GM12878 (cell line): ENCODE results near the gene TIMM17A. TPM values are rescaled to one million over a fixed set of nuclear protein-coding genes. Genes with fewer than 3 reads are reported as not detected.

Source experiments
- ATF3 ChIP-seq: IDR thresholded peaks from 2 replicates; pipeline ENCODE4 v1.6.1; 2011; ENCODE audit warnings: low read depth, mild to moderate bottlenecking, low read length, moderate library complexity, borderline replicate concordance; ENCODE audit errors: extremely low read depth
- BCL11A ChIP-seq: IDR thresholded peaks from 2 replicates; pipeline ENCODE4 v1.6.1; 2011; ENCODE audit warnings: low read depth, low read length
- BMI1 ChIP-seq: fragments of 450-650 bp; IDR thresholded peaks from 2 replicates; pipeline ENCODE4 v1.6.1; 2016; ENCODE audit warnings: mild to moderate bottlenecking, moderate library complexity, borderline replicate concordance
- CREM ChIP-seq: IDR thresholded peaks from 2 replicates; pipeline ENCODE4 v1.6.1; 2014; ENCODE audit warnings: antibody characterized with exemption, low read depth
- E2F8 ChIP-seq: fragments of 450-650 bp; IDR thresholded peaks from 2 replicates; pipeline ENCODE4 v1.6.1; 2018; ENCODE audit warnings: mild to moderate bottlenecking, low read depth, moderate library complexity; ENCODE audit not compliant: partially characterized antibody
- ETV6 ChIP-seq, 2 experiments: fragments of 450-650 bp in 1 of 2; IDR thresholded peaks in 1 of 2; conservative IDR thresholded peaks in 1 of 2; 2 replicates each; pipeline ENCODE4 v1.6.1; 2014; ENCODE audit warnings: antibody characterized with exemption in 1 of 2, borderline replicate concordance in 1 of 2, low read depth in 1 of 2, mild to moderate bottlenecking in 1 of 2, moderate library complexity in 1 of 2
- HCFC1 ChIP-seq: fragments of 150-350 bp; IDR thresholded peaks from 2 replicates; pipeline ENCODE4 v1.6.1; 2014; ENCODE audit warnings: low read length
- HDAC2 ChIP-seq: fragments of 200-600 bp; sonication (generic); IDR thresholded peaks from 2 replicates; pipeline ENCODE4 v1.6.1; 2017
- HSF1 ChIP-seq: fragments of 150-350 bp; IDR thresholded peaks from 2 replicates; pipeline ENCODE4 v1.6.1; 2014; ENCODE audit warnings: mild to moderate bottlenecking, low read depth, low read length
- KAT2A ChIP-seq: conservative IDR thresholded peaks from 2 replicates; pipeline ENCODE4 v1.6.1; 2011; ENCODE audit warnings: low read depth, low read length; ENCODE audit not compliant: control insufficient read depth
- NFYA ChIP-seq: IDR thresholded peaks from 2 replicates; pipeline ENCODE4 v1.6.1; 2011; ENCODE audit warnings: low read depth, mild to moderate bottlenecking, low read length, improper control_type of control experiment, borderline replicate concordance
- NR2F1 ChIP-seq: fragments of 450-650 bp; conservative IDR thresholded peaks from 2 replicates; pipeline ENCODE4 v1.6.1; 2017; ENCODE audit warnings: mild to moderate bottlenecking
- RCOR1 ChIP-seq: conservative IDR thresholded peaks from 2 replicates; pipeline ENCODE4 v1.6.1; 2012; ENCODE audit warnings: low read depth, low read length, improper control_type of control experiment
- SMAD1 ChIP-seq: fragments of 450-650 bp; IDR thresholded peaks from 2 replicates; pipeline ENCODE4 v1.6.1; 2018; ENCODE audit warnings: mild to moderate bottlenecking, low read depth; ENCODE audit not compliant: partially characterized antibody
- SP1 ChIP-seq: IDR thresholded peaks from one replicate; pipeline ENCODE4 v1.6.1; 2011; ENCODE audit warnings: low read depth, low read length
- STAT1 ChIP-seq: fragments of 450-650 bp; conservative IDR thresholded peaks from 2 replicates; pipeline ENCODE4 v1.6.1; 2014; ENCODE audit warnings: antibody characterized with exemption, mild to moderate bottlenecking
- TCF12 ChIP-seq: IDR thresholded peaks from 2 replicates; pipeline ENCODE4 v1.6.1; 2011; ENCODE audit warnings: low read depth, mild to moderate bottlenecking, low read length
- TCF3 ChIP-seq: IDR thresholded peaks from 2 replicates; pipeline ENCODE4 v1.6.1; 2012; ENCODE audit warnings: low read depth, mild to moderate bottlenecking, low read length, borderline replicate concordance; ENCODE audit not compliant: insufficient read depth
- ZNF24 ChIP-seq: fragments of 450-650 bp; IDR thresholded peaks from 2 replicates; pipeline ENCODE4 v1.6.1; 2017; ENCODE audit warnings: antibody characterized with exemption, mild to moderate bottlenecking
- ZNF274 ChIP-seq: IDR thresholded peaks from one replicate; pipeline ENCODE4 v1.8.0; 2011; ENCODE audit not compliant: insufficient read length, insufficient read depth
- ZNF384 ChIP-seq: IDR thresholded peaks from 2 replicates; pipeline ENCODE4 v1.6.1; 2012; ENCODE audit warnings: low read depth, mild to moderate bottlenecking, low read length, improper control_type of control experiment, borderline replicate concordance
- ZNF592 ChIP-seq: fragments of 450-650 bp; IDR thresholded peaks from 2 replicates; pipeline ENCODE4 v1.6.1; 2017; ENCODE audit warnings: mild to moderate bottlenecking, moderate library complexity
- polyA plus RNA-seq, 11 experiments: library from polyadenylated mRNA; depleted of rRNA in 4 of 11; unstranded in 6 of 11; stranded (reverse) in 5 of 11; fragments of >200 nt; fragmentation: Nextera tagmentation in 4 of 11; fragmentation: Illumina TruSeq in 1 of 11; extraction: Ambion mirVana in 4 of 11; extraction: Trizol in 1 of 11; gene quantifications; 1 replicate in 1 of 11; 2 replicates in 10 of 11; pipeline versions ENCODE4 v1.2.1 to v1.2.3, GENCODE V29; 2011 to 2016; ENCODE audit warnings: inconsistent platforms in 2 of 11, missing spikeins in 2 of 11, low read depth in 1 of 11
- total RNA-seq, 4 experiments: library from RNA; depleted of rRNA in 3 of 4; stranded (reverse); fragments of >200 nt in 3 of 4; fragmentation: Illumina TruSeq in 1 of 4; extraction: Trizol in 1 of 4; gene quantifications; 2 replicates each; pipeline versions ENCODE4 v1.2.1 to v1.2.3, GENCODE V29; 2013 to 2021

TIMM17A gene
- total and polyA plus RNA-seq, 10 of the 15 experiments (the other 5 are each of a cell fraction or from before 2014, with no cell fraction given), result 68.6 to 357 (median 92.4) TPM

GRCh38 chr1:201955009-201955728 is at the start of gene TIMM17A (continued):
- TF ChIP-seq HSF1 (no peak), ATF3 (no peak), NR2F1 (peak; percentile 72), HCFC1 (peak; percentile 50; the same call in 1 of the 2 replicates), BCL11A (peak; percentile 40; the same call in 1 of the 2 replicates), E2F8 (no peak), SMAD1 (peak; percentile 53), CREM (peak; percentile 84), ZNF592 (no peak), HDAC2 (no peak; the same call in 1 of the 2 replicates), TCF12 (0 out of 2 replicates have a peak, but pooled peaks have one; percentile 11), KAT2A (no peak), SP1 (peak; percentile 91), RCOR1 (no peak), NFYA (peak; percentile 27; the same call in 1 of the 2 replicates), BMI1 (no peak), STAT1 (peak; percentile 47; the same call in 1 of the 2 replicates), ZNF384 (no peak), ETV6 (conservative IDR thresholded peaks at IDR 0.05 in 1 of 2, IDR thresholded peaks at IDR 0.05 in 1 of 2; ENCODE audit: borderline replicate concordance in 1 of 2, low read depth in 1 of 2) (no peak), TCF3 (no peak), ZNF24 (no peak), ZNF274 (no peak)
